PC-3 (cell line): ENCODE results near the gene MASP2.

Experiments used
- CTCF ChIP-seq: fragments of 300-600 bp; sonication (generic); conservative IDR thresholded peaks from 2 replicates; pipeline ENCODE4 v1.5.1; 2017; ENCODE audit warnings: antibody characterized with exemption, low read depth, mild to moderate bottlenecking, low read length
- EZH2phosphoT487 ChIP-seq: fragments of 300-600 bp; sonication (generic); IDR thresholded peaks from 2 replicates; pipeline ENCODE4 v1.6.1; 2018; ENCODE audit warnings: mild to moderate bottlenecking, antibody characterized with exemption, low read length, borderline replicate concordance

DNA sequence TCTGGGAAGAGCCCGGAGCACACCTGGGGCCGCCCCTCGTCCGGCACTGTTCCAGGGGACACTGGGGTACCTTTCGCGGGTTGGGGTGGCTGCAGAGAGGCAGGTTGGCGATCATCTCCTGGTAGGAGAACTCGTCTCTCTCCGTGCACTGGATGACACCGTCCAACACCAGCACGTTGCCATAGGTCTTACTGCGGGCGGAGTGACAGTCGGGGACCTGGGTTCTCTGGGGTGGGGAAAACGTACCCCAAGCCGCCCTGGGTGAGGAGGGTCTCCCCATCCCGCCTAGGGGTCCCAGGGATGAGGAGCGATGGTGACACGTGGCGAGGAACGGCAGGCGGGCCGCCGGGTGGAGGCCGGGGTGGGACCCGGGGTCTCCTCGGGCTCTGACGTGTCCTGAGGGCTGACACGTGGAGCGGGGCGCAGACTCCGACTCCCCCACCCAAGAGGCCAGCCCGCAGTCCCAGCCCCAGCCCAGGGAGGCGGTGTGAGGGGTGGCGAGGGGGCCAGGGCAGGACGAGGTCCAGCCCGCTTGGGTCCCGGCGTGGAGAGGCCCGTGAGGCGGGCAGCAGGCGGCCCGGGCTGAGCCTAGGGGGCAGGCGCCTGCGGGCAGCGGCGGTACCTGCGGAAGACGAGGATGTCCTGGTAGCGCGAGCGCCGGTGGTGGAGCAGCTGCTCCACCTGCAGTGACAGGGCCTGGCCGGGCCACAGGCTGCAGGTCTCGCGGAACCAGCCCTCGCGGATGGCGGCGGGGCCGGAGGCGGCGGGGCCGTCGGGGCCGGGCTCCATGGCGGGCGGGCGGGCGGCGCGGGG lies 12.3 kb upstream of the MASP2 start:
- TF ChIP-seq CTCF: no peak
- TF ChIP-seq EZH2phosphoT487: no peak
